NB4 (cell line): ENCODE data around the gene CRAT.

Experiments
- DNase-seq: peaks from one replicate; pipeline ENCODE4 v3.0.0; 2010; ENCODE audit warnings: low read depth
- H3K4me3 ChIP-seq: one replicate; pipeline ENCODE4 v1.5.1; 2011; ENCODE audit warnings: mild to moderate bottlenecking, low read depth, low read length, moderate library complexity
- MAX ChIP-seq: IDR thresholded peaks from 2 replicates; pipeline ENCODE4 v1.6.1; 2011; ENCODE audit warnings: low read depth, low read length
- MYC ChIP-seq: IDR thresholded peaks from 2 replicates; pipeline ENCODE4 v1.6.1; 2011; ENCODE audit warnings: low read depth, low read length
- POLR2A ChIP-seq: IDR thresholded peaks from 2 replicates; pipeline ENCODE4 v1.6.1; 2011; ENCODE audit warnings: mild to moderate bottlenecking; ENCODE audit not compliant: insufficient read length; ENCODE audit errors: extremely low read depth
- TF ChIP-seq, protein P1 (sequence below): IDR thresholded peaks from one replicate; pipeline ENCODE4 v1.5.1; 2012; ENCODE audit warnings: low read depth, low read length

The CRAT gene

GRCh38 chr9:129077236-129077635 lies 33.4 kb downstream of the CRAT start:
- no peak for DNase-seq
- H3K4me3 ChIP-seq: no peak overlapping the region
- TF ChIP-seq MYC (no peak), MAX (no peak), POLR2A (no peak)
- TF ChIP-seq, protein P1, sequence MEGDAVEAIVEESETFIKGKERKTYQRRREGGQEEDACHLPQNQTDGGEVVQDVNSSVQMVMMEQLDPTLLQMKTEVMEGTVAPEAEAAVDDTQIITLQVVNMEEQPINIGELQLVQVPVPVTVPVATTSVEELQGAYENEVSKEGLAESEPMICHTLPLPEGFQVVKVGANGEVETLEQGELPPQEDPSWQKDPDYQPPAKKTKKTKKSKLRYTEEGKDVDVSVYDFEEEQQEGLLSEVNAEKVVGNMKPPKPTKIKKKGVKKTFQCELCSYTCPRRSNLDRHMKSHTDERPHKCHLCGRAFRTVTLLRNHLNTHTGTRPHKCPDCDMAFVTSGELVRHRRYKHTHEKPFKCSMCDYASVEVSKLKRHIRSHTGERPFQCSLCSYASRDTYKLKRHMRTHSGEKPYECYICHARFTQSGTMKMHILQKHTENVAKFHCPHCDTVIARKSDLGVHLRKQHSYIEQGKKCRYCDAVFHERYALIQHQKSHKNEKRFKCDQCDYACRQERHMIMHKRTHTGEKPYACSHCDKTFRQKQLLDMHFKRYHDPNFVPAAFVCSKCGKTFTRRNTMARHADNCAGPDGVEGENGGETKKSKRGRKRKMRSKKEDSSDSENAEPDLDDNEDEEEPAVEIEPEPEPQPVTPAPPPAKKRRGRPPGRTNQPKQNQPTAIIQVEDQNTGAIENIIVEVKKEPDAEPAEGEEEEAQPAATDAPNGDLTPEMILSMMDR: no peak

DNA sequence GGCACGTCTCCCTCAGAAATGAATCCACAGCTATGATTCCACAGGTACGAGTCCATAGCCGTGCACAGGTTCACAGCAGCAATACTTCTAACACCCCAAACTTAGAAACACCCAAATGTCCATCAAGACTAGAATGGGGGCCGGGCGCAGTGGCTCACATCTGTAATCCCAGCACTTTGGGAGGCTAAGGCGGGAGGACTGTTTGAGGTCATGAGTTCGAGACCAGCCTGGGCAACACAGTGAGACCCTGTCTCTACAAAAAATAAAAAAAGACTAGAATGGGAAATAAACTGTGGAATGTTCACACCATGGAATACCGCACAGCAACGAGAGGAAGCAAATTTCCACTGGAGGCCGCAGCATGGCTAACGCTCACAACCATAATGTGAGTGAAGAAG lies 34.0 kb downstream of the CRAT start:
- no peak overlapping the region for H3K4me3 ChIP-seq
- no peak for DNase-seq
- TF ChIP-seq MYC (no peak), POLR2A (no peak), MAX (no peak)
- TF ChIP-seq, protein P1: no peak

- no peak for TF ChIP-seq POLR2A
- no peak for DNase-seq
- no peak overlapping the region for H3K4me3 ChIP-seq
Measured at GRCh38 chr9:129075996-129076639, 34.5 kb downstream of the CRAT start.

DNA sequence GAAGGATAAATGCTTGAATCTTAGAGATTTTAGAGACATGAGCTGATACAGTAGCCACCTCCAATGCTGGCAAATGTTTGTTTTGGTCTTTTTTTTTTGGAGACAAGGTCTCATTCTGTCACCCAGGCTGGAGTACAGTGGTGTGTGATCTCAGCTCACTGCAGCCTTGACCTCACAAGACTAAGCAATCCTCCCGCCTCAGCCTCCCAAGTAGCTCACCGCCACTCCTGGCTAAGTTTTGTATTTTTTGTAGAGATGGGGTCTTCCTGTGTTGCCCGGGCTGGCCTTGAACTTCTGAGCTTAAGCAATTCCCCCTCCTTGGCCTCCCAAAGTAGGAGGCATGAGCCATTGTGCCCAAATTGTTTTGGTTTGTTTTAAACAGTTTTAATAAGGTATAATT lies 36.5 kb downstream of the CRAT start:
- DNase-seq: no peak
- TF ChIP-seq MAX (no peak), MYC (no peak), POLR2A (no peak)
- TF ChIP-seq, protein P1: no peak
- H3K4me3 ChIP-seq: no peak overlapping the region

DNA sequence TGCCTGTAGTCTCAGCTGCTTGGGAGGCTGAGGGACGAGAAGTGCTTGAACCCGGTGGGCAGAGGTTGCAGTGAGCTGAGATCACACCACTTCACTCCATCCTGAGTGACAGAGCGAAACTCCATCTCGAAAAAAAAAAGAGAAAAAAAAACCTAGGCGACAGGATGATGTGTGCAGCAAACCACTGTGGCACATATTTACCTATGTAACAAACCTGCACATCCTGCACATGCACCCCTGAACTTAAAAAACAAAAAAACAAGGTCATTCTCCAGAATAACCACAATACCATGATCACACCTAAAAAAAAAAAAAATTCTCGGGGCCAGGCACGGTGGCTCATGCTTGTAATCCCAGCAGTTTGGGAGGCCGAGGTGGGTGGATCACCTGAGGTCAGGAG lies 37.2 kb downstream of the CRAT start:
- DNase-seq: no peak
- TF ChIP-seq MAX (no peak), MYC (no peak), POLR2A (no peak)
- TF ChIP-seq, protein P1: no peak
- no peak overlapping the region for H3K4me3 ChIP-seq

GRCh38 chr9:129072171-129072570 lies 38.4 kb downstream of the CRAT start:
- DNase-seq: no peak
- TF ChIP-seq, protein P1: no peak
- TF ChIP-seq POLR2A: no peak
- TF ChIP-seq MAX: no peak
- TF ChIP-seq MYC: no peak
- no peak overlapping the region for H3K4me3 ChIP-seq
